ENCODE measurements around the gene PEMT.

Gene PEMT

DNA sequence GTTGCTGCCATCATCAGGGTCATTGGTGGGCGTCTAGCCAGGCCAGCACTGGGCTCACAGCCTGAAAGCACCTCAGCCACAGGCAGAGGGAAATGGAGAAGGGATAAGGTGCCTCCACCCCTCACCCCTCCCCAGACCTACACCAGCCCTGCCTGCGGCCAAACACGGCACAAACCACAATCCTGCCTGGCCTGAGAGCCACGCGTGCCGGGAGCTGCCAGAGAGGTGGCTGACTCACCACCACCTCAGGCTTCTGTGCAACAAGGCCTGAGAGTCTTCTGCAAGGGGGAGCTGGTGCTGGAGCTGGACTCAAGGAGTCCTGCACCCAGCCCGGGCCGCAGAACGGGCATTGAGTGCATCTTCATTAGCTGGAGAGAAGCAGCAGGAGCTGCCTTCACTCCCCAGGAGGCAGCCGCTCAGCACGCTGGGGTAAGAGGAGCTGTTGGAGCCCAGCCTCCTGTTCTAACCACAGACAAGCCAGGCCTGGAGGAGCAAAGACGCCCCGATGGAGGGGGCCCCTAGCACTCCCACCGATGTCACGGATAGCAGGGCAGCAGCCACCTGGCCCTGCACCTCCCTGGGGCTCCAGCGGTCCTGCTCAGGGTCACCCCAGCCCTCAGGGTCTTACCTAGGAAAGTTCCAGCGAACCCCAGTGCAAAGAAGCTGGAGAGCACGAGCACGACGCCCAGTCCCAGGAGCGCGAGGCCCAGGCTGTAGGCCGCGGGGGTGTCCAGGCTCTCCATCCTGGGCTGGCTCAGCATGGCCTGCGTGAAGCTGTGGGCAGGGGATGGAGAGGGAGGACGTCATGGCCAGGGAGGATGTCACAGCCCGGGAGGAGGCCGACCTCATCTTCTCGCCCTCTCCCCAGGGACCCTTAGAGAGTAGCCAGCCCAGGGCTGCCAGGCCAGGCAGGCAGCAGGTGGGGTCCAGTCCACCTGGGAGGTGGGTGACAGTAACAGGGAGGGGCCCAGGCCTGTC, 79.3 kb downstream of the PEMT start:
- DNase-seq: no peak

- no peak for DNase-seq
Measured at GRCh38 chr17:17511293-17511741, 80.2 kb downstream of the PEMT start.

GRCh38 chr17:17510456-17511292, 80.8 kb downstream of the PEMT start:
- no peak for DNase-seq

DNA sequence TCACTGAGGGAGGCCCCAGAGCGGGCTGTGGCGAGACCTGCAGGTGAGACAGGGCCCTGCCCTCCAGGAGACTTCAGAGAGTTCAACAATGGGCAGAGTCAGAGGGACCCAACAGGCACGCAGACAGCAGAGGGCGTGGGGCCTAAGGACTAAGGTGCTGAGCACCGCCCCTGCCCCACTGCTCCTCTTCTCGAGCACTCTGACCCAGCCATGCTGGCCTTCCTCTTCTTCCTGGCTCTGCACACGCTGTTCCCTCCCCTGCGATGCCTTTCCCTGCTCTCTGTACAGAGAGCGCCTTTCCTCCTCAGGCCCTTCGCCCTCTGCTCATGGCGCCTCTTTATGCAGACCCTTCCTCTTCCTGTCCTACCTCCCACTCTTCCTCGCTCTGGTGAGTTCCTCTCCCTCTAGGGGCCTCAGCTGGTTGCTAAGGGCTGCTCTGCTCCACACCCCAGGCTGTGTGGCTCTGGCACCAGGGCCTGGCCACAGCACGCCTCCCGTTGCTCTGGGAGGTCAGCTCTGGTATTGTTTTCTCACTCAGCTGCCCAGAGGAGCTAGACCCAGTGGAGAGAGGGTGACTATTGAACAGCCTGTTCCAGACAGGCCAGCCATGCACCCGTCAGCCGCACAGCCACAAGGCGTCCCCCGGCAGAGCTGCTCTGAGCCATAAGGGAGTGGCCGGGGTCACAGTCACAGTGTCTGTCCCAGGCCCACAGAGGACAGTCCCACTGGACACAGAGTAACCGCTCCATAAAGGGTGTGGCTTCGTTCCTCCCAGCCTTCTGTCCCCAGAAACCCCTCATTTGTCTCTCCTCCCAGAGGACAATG, 81.7 kb downstream of the PEMT start:
- DNase-seq: no peak

DNA sequence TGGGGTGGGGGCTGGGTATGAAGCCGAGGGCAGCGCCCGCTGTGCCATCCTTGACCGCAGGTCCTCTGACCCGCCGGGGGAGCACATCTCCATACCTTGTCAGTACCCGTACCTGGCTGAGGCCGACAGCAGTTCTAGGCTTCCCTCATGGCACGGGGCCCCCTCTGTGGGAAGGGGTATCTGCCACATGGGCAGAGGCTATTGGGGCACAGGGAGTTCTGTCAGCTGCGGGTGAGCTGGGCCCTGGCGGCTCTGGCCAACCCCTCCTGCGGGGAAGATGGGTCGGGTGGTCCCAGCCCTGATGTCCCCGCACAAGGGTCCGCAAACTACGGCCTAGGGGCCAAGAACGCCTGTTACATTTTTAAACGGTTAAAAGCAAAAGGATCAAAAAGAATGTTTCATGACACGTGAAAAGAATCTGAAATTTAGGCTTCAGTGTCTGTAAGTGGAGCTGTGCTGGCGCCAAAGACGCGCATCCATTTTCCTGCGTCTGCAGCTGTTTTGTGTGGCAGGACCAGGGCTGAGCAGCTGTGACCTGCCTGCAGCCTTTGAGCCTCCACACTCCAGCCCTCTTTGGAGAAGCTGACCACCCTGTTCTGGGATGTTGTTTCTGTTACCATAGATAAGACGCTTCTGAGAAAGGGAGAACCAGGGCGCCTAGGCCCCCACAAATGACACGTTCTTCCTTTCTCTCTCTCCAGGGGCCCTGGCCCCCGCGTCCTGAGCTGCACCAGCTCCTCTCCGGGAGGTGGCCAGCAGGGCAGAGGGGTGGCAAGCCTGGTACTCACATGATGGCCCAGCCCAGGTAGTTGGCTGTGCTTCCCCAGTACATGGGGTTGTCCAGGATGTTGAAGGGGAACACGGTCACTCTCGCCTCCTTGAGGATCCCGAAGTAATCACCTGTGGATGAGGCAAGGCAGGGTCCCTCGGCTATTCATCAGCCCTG, 82.6 kb downstream of the PEMT start:
- DNase-seq: no peak

DNA sequence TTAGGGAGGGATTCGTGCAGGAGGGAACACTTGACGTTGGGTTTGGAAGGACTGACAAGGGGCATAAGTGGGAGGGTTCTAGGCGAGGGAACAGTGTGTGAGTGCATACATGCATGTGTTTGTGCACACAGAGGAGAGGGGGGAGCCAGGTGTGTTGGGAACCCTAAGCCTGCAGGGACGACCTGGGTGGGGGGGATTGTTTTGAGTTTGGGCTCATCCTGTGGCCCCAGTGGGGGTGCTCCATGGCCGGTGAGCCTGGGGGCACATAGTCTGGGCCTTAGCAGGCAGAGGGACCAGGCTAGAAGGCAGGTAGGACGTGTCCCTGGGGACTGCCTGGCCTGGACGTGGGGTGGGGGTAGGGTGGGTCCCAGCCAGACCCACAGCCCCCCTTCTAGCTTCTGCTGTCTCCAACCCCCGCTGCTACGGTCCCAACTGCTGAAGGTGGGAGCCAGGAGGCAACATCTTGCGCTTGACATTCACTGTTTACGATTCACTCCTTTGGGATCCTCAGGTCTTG, 83.4 kb downstream of the PEMT start:
- DNase-seq: no peak

DNA sequence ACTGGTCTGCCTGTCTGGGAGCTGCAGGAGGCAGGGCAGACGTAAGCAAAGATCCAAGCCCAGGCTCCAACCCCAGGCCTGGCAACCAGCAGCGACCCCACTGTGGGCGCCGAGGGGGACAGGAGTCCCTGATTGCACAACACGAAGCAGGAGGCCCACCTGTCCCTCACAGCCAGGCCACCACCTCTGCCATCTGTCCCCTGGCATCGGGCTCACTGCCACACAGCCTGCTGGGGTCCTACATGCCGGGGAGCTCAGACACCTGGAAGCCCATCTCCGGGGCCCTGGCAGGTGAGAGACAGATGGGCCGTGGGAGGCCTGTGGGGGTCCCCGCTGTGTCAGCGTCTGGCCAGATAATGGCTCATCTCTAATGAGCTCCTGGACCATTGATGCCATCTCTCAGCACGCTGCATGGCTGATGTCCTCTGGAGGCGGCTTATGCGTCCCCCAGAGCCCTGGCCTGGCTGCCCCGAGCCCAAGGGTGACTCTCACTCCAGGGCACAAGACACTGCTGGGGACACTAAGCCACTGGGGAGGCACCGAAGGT, 84.0 kb downstream of the PEMT start:
- DNase-seq: no peak

- DNase-seq: no peak
Measured at GRCh38 chr17:17506893-17507464, 84.5 kb downstream of the PEMT start.

- no peak for DNase-seq
Measured at GRCh38 chr17:17506181-17506741, 85.2 kb downstream of the PEMT start.

- no peak for DNase-seq
Measured at GRCh38 chr17:17505610-17506171, 85.8 kb downstream of the PEMT start.

DNA sequence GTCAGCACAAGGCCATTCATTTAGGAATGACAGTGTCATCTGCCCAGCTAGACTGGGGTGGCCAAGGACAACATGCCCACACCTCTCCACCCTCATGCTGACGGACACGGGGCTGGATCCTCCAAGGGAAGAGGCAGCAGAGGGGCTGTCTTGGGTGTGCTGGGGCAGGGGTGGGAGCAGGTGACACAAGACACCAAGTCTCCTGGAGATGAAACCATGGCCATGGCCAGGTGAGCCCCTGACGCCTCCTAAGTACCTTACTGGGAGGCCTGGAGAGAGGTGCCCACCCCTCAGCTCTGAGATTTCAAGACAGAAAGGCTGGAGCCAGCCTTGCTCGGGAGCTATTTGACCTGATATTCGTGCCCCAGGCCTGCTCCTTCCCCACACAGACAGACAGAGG, 86.4 kb downstream of the PEMT start:
- no peak for DNase-seq

GRCh38 chr17:17504341-17505140, 87.0 kb downstream of the PEMT start:
- DNase-seq: no peak

DNA sequence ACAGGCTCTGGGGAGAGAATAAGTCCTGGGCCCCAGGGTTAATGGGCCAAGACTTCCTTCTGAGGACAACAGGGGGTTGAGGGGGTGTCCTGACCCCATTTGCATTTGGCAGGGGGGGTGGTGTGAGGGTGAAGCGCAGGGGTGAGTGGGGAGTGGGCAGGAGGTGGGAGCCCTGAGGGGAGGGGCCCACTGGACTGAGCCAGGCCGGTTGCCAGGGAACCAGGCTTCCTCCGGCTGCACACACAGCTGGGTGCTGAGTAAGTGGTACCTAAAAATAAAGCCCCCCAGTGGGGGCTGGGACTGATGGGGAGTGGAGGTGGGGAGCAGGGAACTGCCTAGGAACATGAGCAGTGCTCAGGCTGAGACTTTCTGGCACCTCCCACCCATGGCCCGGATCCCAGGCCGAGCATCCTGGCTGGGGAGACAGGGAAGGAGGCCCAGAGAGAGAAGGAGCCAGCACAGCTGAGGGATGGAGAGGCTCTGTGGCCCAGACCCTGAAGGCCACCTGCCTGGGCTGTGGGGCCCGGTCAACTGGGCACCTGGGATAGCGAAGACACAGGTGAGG, 87.9 kb downstream of the PEMT start:
- DNase-seq: no peak

GRCh38 chr17:17502741-17503565, 88.6 kb downstream of the PEMT start:
- no peak for DNase-seq

DNA sequence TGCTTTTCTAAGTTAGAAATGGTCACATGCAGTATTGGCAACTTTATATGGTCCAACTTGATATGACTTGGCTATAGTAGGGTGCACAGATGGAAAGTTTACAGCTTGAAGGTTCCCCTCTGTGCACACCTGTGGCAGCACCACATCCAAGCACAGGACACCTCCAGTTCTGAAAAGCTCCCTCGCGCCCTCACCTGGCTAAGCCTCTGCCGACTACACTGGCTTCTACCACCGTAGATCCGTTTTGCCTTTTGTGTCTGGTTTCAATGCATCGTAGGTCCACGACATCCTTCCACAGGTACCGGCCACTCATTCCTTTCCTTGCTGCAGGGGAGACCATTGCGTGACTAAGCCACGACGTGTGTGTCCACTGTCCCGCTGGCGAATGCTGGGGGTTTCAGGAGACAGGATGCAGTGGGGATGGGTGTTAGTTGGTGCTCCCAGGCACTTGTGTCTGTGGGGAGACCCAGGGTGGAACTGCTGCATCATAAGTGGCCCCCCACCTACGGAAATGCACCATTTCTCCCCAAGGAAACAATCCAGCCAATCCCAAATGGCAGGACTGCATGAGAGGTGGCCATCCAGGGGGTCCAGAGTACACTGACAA, 90.4 kb downstream of the PEMT start:
- DNase-seq: no peak

DNA sequence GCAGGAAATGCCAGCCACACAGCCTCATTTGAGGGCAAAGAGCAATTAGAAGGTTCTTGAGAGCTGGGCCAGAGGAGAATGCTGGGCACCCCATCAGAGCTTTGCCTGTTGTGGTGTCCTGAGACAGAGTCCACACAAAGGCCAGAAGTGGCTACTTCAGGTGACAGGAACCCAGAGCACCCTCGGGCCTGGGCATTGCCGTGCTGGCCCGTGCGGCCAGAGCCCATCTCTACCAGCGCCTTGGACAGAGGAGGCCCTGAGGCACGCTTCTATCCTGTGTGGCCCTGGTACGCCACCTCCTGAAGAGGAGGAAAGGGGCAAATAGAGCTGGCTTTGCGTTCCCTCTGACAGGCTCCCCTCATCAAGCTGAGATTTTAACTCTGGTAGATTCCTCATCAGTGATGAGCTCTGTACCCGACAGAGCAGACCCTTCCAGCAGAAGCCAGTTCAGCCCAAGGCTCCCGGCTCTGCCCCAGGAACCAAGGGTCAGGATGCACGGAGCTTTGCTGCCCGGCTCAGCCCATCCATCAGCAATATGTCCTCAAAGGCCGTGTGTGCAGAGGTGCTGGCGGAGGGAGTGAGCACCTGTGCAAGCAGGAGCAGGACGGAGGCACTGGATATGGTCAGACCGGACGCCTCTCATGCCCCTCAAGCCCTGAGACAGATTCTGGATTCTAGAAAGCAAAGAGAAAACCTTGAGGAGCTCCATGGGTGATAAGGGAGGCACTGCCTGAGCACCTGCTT, 91.9 kb downstream of the PEMT start:
- DNase-seq: no peak

Data from activated T-cell treated with anti-CD3 and anti-CD28 coated beads, Interleukin-2, amount 50 U/mL, for 48 hours (primary cell).